ENCODE measurements around the gene PIGK. TPM values are rescaled to one million over a fixed set of nuclear protein-coding genes. Genes with fewer than 3 reads are reported as not detected.

The PIGK gene
- total and polyA plus RNA-seq, 8 donors: 24.7 to 38.1 (median 31.6) TPM

- no peak for ATAC-seq
- intact Hi-C loops (cut with DNase I): no loop called here
- H3K27ac ChIP-seq: no peak overlapping the region
These were observed 34.0 kb upstream of the PIGK start for GRCh38 chr1:77253211-77253610.

GRCh38 chr1:77250126-77250525 lies 30.9 kb upstream of the PIGK start:
- no peak for DNase-seq
- intact Hi-C loops (cut with DNase I): no loop called here

More at GRCh38 chr1:77253211-77253610, 34.0 kb upstream of the PIGK start:
- H3K9me3 ChIP-seq: peaks cover 0 to 64% of the 10 kb centered on the region in 2 donors
- H3K4me1 ChIP-seq: no peaks in the 10 kb centered on the region
- H3K36me3 ChIP-seq: no peaks in the 10 kb centered on the region
- no peak for TF ChIP-seq CTCF (IDR thresholded peaks at IDR 0.05)
- H3K4me3 ChIP-seq: no peak overlapping the region
- H3K27me3 ChIP-seq: no peaks in the 10 kb centered on the region
- DNase-seq: no peak

GRCh38 chr1:77245830-77246229 lies 26.6 kb upstream of the PIGK start:
- peaks cover 0 to 31% of the 10 kb centered on the region in 2 donors for H3K9me3 ChIP-seq
- no peaks in the 10 kb centered on the region for H3K27me3 ChIP-seq
- TF ChIP-seq CTCF (IDR thresholded peaks at IDR 0.05): no peak
- no peak overlapping the region for H3K27ac ChIP-seq
- peak in 1 of 4 donors; percentile 7 for DNase-seq
- no peak for ATAC-seq
- intact Hi-C loops (cut with DNase I): no loop called here
- H3K36me3 ChIP-seq: no peaks in the 10 kb centered on the region
- H3K4me1 ChIP-seq: no peaks in the 10 kb centered on the region
- H3K4me3 ChIP-seq: no peak overlapping the region

More at GRCh38 chr1:77250126-77250525, 30.9 kb upstream of the PIGK start:
- H3K27ac ChIP-seq: no peak overlapping the region
- no peaks in the 10 kb centered on the region for H3K4me1 ChIP-seq
- no peak for ATAC-seq
- no peak overlapping the region for H3K4me3 ChIP-seq
- H3K9me3 ChIP-seq: peaks cover 0 to 65% of the 10 kb centered on the region in 2 donors
- no peaks in the 10 kb centered on the region for H3K27me3 ChIP-seq
- H3K36me3 ChIP-seq: no peaks in the 10 kb centered on the region
- TF ChIP-seq CTCF (IDR thresholded peaks at IDR 0.05): no peak

- intact Hi-C loops (cut with DNase I): no loop called here
- Histone ChIP-seq H3K4me1 (no peaks in the 10 kb centered on the region), H3K27ac (no peak overlapping the region), H3K27me3 (no peaks in the 10 kb centered on the region), H3K4me3 (no peak overlapping the region), H3K9me3 (no peaks in the 10 kb centered on the region), H3K36me3 (no peaks in the 10 kb centered on the region)
- no peak for ATAC-seq
- DNase-seq: no peak
- no peak for TF ChIP-seq CTCF (IDR thresholded peaks at IDR 0.05)
These were observed 20.1 kb upstream of the PIGK start for GRCh38 chr1:77239311-77239710.

GRCh38 chr1:77238462-77238861 lies 19.2 kb upstream of the PIGK start:
- H3K4me3 ChIP-seq: no peak overlapping the region
- no peak for DNase-seq
- H3K4me1 ChIP-seq: no peaks in the 10 kb centered on the region
- no peak overlapping the region for H3K27ac ChIP-seq
- TF ChIP-seq CTCF (IDR thresholded peaks at IDR 0.05): no peak
- ATAC-seq: no peak
- no peaks in the 10 kb centered on the region for H3K27me3 ChIP-seq
- H3K36me3 ChIP-seq: no peaks in the 10 kb centered on the region
- intact Hi-C loops (cut with DNase I): no loop called here
- peaks cover 0 to 1% of the 10 kb centered on the region in 2 donors for H3K9me3 ChIP-seq

Data from left lung (tissue), 10 donors.